ENCODE results near the gene SEMA3E. TPM values are rescaled to one million over a fixed set of nuclear protein-coding genes. Genes with fewer than 3 reads are reported as not detected.
"Not testable (repeated sequence)": the region's sequence is repeated elsewhere in the genome, so short reads cannot be mapped to it uniquely, and the experiment has no call there.

Gene SEMA3E
- polyA plus RNA-seq, 1 of the 3 experiments (the other 2 are of a cell fraction), result under 0.01 TPM

DNA sequence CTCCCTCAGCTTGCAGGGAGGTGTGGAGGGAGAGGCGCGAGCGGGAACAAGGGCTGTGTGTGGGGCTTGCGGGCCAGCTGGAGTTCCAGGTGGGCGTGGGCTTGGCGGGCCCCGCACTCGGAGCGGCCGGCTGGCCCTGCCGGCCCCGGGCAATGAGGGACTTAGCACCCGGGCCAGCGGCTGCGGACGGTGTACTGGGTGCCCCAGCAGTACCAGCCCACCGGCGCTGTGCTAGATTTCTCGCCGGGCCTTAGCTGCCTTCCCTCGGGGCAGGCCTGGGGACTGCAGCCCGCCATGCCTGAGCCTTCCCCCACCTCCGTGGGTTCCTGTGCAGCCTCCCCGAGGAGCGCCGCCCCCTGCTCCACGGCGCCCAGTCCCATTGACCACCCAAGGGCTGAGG lies 24.4 kb upstream of the SEMA3E start:
- H3K4me1 ChIP-seq (ENCODE audit: control insufficient read depth in 1 of 2, insufficient read depth in 2 of 2, low read depth in 1 of 2, low read length in 1 of 2); H2AFZ ChIP-seq (ENCODE audit: low read depth); H3F3A ChIP-seq (replicated peaks; ENCODE audit: insufficient read depth); H3K4me2 ChIP-seq; H3K36me3 ChIP-seq (replicated peaks in 1 of 2; ENCODE audit: control insufficient read depth in 1 of 2, insufficient read depth in 2 of 2, low read length in 1 of 2); DNase-seq; H3K9me3 ChIP-seq; H3K27me3 ChIP-seq (ENCODE audit: insufficient read depth); H3K79me2 ChIP-seq (ENCODE audit: insufficient read depth); H4K20me1 ChIP-seq (ENCODE audit: insufficient read depth); H3K9me2 ChIP-seq; H3K27ac ChIP-seq (ENCODE audit: low read depth in 2 of 2, low read length in 1 of 2); H3K4me3 ChIP-seq (ENCODE audit: low read depth in 2 of 2, low read length in 1 of 2); POLR2A ChIA-PET; H3K9ac ChIP-seq: not testable (repeated sequence)
- CTCF ChIA-PET, result interaction anchor here (0.6 to 3.2 kb wide), 2 partner anchors 17 to 353 kb away, joined by 3 to 11 read pairs; no protein-coding TSS in a partner anchor
- 95% methylated on average over 17 of the region's 28 CpGs for WGBS (ENCODE audit: low lambda C conversion rate)

DNA sequence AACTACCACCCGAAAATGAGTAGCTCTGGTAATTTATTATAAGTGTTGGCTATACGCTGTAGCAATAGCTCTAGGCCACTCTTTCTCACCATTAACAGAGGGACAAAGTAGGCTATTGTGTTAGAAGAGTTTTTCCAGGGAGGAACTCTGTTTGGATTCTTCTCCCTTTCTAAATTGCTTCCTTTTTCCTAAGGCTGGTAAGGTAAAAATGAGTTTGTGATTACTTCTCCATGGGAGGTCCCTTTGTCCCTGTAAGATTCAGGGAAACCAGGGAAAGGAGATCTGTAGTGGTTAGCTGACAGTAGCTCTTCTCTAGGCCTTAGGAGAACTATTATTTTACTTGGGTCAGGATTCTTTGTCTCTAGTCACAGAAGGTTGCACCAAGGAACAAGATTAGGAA lies 23.2 kb upstream of the SEMA3E start:
- no peak overlapping the region for H3K27ac ChIP-seq (ENCODE audit: low read depth in 2 of 2, low read length in 1 of 2)
- peaks cover 10% of the 10 kb centered on the region for H3F3A ChIP-seq (replicated peaks; ENCODE audit: insufficient read depth)
- H3K4me1 ChIP-seq (ENCODE audit: control insufficient read depth in 1 of 2, insufficient read depth in 2 of 2, low read depth in 1 of 2, low read length in 1 of 2), result peaks cover 0 to 5% of the 10 kb centered on the region in 2 experiments; a peak in 3 of 4 replicates
- H3K79me2 ChIP-seq (ENCODE audit: insufficient read depth), result no peaks in the 10 kb centered on the region
- no peak for DNase-seq
- no peak overlapping the region for H2AFZ ChIP-seq (ENCODE audit: low read depth)
- no peaks in the 10 kb centered on the region for H3K27me3 ChIP-seq (ENCODE audit: insufficient read depth)
- ChIA-PET CTCF (interaction anchor here (0.7 to 3.2 kb wide), 2 partner anchors 16 to 127 kb away, joined by 3 to 11 read pairs; no protein-coding TSS in a partner anchor), POLR2A (no interaction called here)
- H3K36me3 ChIP-seq (replicated peaks in 1 of 2; ENCODE audit: control insufficient read depth in 1 of 2, insufficient read depth in 2 of 2, low read length in 1 of 2), result no peaks in the 10 kb centered on the region
- H3K4me3 ChIP-seq (ENCODE audit: low read depth in 2 of 2, low read length in 1 of 2), result no peak overlapping the region
- no peak overlapping the region for H3K9ac ChIP-seq
- 84% methylated on average over 2 of the region's 2 CpGs for WGBS (ENCODE audit: low lambda C conversion rate)
- no peaks in the 10 kb centered on the region for H4K20me1 ChIP-seq (ENCODE audit: insufficient read depth)
- H3K9me3 ChIP-seq, result no peaks in the 10 kb centered on the region
- H3K9me2 ChIP-seq, result no peaks in the 10 kb centered on the region
- no peak overlapping the region for H3K4me2 ChIP-seq
- TF ChIP-seq RXRA (IDR thresholded peaks at IDR 0.05; ENCODE audit: borderline replicate concordance, low read depth), result no peak

DNA sequence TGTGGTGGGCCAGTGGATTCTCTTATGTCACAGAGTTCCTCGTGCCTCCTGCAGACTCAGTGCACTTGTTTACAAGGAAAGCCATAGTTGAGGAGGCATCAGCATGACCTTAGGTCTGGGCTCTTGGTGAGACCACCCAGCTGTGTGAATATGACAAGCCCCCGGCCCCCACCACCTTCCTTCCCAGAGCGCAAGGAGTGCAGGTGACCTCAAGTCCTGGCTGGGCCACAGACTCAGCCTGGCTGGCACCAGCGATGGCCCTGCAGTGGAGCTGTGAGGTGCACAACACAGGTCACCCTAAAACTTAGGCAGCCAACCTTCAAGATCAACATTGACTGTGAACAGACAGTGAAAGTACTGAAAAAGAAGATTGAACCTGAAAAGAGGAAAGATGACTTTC lies 14.2 kb upstream of the SEMA3E start:
- Histone ChIP-seq H3K4me2 (no peak overlapping the region), H3K79me2 (ENCODE audit: insufficient read depth) (no peaks in the 10 kb centered on the region), H3K36me3 (replicated peaks in 1 of 2; ENCODE audit: control insufficient read depth in 1 of 2, insufficient read depth in 2 of 2, low read length in 1 of 2) (no peaks in the 10 kb centered on the region), H3K9me2 (no peaks in the 10 kb centered on the region), H3F3A (replicated peaks; ENCODE audit: insufficient read depth) (no peaks in the 10 kb centered on the region), H3K4me1 (ENCODE audit: control insufficient read depth in 1 of 2, insufficient read depth in 2 of 2, low read depth in 1 of 2, low read length in 1 of 2) (peaks cover 0 to 4% of the 10 kb centered on the region in 2 experiments; a peak in 2 of 4 replicates), H3K9ac (no peak overlapping the region), H3K4me3 (ENCODE audit: low read depth in 2 of 2, low read length in 1 of 2) (no peak overlapping the region), H3K9me3 (no peaks in the 10 kb centered on the region), H3K27me3 (ENCODE audit: insufficient read depth) (no peaks in the 10 kb centered on the region), H2AFZ (ENCODE audit: low read depth) (no peak overlapping the region), H4K20me1 (ENCODE audit: insufficient read depth) (no peaks in the 10 kb centered on the region), H3K27ac (ENCODE audit: low read depth in 2 of 2, low read length in 1 of 2) (no peak overlapping the region)
- TF ChIP-seq, protein P1, sequence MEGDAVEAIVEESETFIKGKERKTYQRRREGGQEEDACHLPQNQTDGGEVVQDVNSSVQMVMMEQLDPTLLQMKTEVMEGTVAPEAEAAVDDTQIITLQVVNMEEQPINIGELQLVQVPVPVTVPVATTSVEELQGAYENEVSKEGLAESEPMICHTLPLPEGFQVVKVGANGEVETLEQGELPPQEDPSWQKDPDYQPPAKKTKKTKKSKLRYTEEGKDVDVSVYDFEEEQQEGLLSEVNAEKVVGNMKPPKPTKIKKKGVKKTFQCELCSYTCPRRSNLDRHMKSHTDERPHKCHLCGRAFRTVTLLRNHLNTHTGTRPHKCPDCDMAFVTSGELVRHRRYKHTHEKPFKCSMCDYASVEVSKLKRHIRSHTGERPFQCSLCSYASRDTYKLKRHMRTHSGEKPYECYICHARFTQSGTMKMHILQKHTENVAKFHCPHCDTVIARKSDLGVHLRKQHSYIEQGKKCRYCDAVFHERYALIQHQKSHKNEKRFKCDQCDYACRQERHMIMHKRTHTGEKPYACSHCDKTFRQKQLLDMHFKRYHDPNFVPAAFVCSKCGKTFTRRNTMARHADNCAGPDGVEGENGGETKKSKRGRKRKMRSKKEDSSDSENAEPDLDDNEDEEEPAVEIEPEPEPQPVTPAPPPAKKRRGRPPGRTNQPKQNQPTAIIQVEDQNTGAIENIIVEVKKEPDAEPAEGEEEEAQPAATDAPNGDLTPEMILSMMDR (IDR thresholded peaks at IDR 0.05), result no peak
- TF ChIP-seq FOXJ3 (CRISPR knock-in tag; IDR thresholded peaks at IDR 0.05) (no peak), GABPA (IDR thresholded peaks at IDR 0.05; ENCODE audit: low read depth) (no peak), FOXM1 (IDR thresholded peaks at IDR 0.05; ENCODE audit: low read depth) (no peak), POLR2AphosphoS5 (IDR thresholded peaks at IDR 0.05; ENCODE audit: low read depth, low read length) (no peak), EZH2phosphoT487 (IDR thresholded peaks at IDR 0.05; ENCODE audit: borderline replicate concordance, low read depth) (no peak), GATA2 (CRISPR knock-in tag; IDR thresholded peaks at IDR 0.05) (no peak), NFIC (IDR thresholded peaks at IDR 0.05; ENCODE audit: borderline replicate concordance) (no peak), TCF12 (IDR thresholded peaks at IDR 0.05) (no peak), USF1 (IDR thresholded peaks at IDR 0.05; ENCODE audit: borderline replicate concordance, low read depth) (no peak), EP300 (IDR thresholded peaks at IDR 0.05; ENCODE audit: borderline replicate concordance in 1 of 2, low read depth in 1 of 2, low read length in 1 of 2) (no peak), RFX5 (IDR thresholded peaks at IDR 0.05; ENCODE audit: low read length) (no peak), JUND (IDR thresholded peaks at IDR 0.05) (no peak), TAF1 (IDR thresholded peaks at IDR 0.05; ENCODE audit: borderline replicate concordance, low read depth, low read length) (no peak), YY1 (IDR thresholded peaks at IDR 0.05; ENCODE audit: low read depth) (no peak), NRF1 (IDR thresholded peaks at IDR 0.05; ENCODE audit: low read depth, low read length) (no peak)
- TF ChIP-seq, protein P2, sequence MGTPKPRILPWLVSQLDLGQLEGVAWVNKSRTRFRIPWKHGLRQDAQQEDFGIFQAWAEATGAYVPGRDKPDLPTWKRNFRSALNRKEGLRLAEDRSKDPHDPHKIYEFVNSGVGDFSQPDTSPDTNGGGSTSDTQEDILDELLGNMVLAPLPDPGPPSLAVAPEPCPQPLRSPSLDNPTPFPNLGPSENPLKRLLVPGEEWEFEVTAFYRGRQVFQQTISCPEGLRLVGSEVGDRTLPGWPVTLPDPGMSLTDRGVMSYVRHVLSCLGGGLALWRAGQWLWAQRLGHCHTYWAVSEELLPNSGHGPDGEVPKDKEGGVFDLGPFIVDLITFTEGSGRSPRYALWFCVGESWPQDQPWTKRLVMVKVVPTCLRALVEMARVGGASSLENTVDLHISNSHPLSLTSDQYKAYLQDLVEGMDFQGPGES (IDR thresholded peaks at IDR 0.05; ENCODE audit: low read depth, low read length), result no peak
- TF ChIP-seq, protein P3, sequence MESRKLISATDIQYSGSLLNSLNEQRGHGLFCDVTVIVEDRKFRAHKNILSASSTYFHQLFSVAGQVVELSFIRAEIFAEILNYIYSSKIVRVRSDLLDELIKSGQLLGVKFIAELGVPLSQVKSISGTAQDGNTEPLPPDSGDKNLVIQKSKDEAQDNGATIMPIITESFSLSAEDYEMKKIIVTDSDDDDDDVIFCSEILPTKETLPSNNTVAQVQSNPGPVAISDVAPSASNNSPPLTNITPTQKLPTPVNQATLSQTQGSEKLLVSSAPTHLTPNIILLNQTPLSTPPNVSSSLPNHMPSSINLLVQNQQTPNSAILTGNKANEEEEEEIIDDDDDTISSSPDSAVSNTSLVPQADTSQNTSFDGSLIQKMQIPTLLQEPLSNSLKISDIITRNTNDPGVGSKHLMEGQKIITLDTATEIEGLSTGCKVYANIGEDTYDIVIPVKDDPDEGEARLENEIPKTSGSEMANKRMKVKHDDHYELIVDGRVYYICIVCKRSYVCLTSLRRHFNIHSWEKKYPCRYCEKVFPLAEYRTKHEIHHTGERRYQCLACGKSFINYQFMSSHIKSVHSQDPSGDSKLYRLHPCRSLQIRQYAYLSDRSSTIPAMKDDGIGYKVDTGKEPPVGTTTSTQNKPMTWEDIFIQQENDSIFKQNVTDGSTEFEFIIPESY (IDR thresholded peaks at IDR 0.05; ENCODE audit: borderline replicate concordance, low read depth), result no peak
- ChIA-PET CTCF (no interaction called here), POLR2A (no interaction called here)
- no peak for DNase-seq
- 65% methylated on average over 4 of the region's 4 CpGs for WGBS (ENCODE audit: low lambda C conversion rate)

Data from SK-N-SH (cell line).